ENCODE measurements around the gene SINHCAF.
"Not testable (repeated sequence)": the region's sequence is repeated elsewhere in the genome, so short reads cannot be mapped to it uniquely, and the experiment has no call there.

SINHCAF gene

DNA sequence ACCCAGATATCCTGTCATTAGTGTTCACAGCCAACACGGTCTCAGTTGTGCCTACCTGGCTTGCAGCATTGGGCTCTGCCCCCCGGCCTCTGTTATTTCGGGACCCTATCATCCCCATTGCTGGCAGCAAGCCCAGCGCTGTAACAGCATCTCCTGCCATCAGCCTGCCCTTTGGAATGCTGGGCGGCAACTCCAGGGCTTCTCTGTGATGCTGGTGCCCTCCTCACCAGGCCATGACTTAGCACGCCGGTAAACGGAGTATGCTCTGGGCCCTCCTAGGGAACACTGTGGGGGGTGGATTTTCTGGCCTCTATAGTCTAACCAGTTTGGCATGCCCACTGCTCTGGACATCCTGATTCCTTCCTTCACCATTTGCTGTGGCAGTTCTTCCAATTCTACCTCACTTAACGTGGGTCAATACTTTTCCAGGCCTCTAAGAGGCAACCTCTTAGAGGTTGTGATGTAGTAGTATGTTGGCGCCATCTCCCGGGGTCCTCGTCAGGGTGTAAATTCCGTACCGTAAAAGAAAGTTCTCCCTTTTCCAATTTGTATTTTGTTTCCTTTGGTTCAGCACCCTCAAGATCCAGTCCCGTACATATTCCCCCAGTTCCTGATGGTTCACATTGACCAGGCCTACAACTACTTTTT lies 80.0 kb downstream of the SINHCAF start:
- Histone ChIP-seq H3K27ac (ENCODE audit: low read depth, low read length) (no peak overlapping the region), H3K9ac (ENCODE audit: low read length) (no peak overlapping the region), H3K36me3 (ENCODE audit: control insufficient read depth, insufficient read depth, low read length) (no peaks in the 10 kb centered on the region), H3K4me1 (ENCODE audit: control insufficient read depth, insufficient read depth, low read length) (no peaks in the 10 kb centered on the region), H3K27me3 (ENCODE audit: control insufficient read depth, insufficient read depth, low read length) (no peaks in the 10 kb centered on the region), H3K4me3 (ENCODE audit: low read length) (no peak overlapping the region)

- not testable (repeated sequence) for H3K27me3 ChIP-seq (ENCODE audit: control insufficient read depth, insufficient read depth, low read length); H3K4me3 ChIP-seq (ENCODE audit: low read length); H3K27ac ChIP-seq (ENCODE audit: low read depth, low read length); H3K36me3 ChIP-seq (ENCODE audit: control insufficient read depth, insufficient read depth, low read length); H3K4me1 ChIP-seq (ENCODE audit: control insufficient read depth, insufficient read depth, low read length); H3K9ac ChIP-seq (ENCODE audit: low read length)
Observed at GRCh38 chr12:31242418-31242817, 83.5 kb downstream of the SINHCAF start.

GRCh38 chr12:31238764-31239387 lies 87.1 kb downstream of the SINHCAF start:
- no peaks in the 10 kb centered on the region for H3K27me3 ChIP-seq (ENCODE audit: control insufficient read depth, insufficient read depth, low read length)
- no peak overlapping the region for H3K9ac ChIP-seq (ENCODE audit: low read length)
- H3K4me1 ChIP-seq (ENCODE audit: control insufficient read depth, insufficient read depth, low read length), result no peaks in the 10 kb centered on the region
- no peaks in the 10 kb centered on the region for H3K36me3 ChIP-seq (ENCODE audit: control insufficient read depth, insufficient read depth, low read length)
- no peak overlapping the region for H3K4me3 ChIP-seq (ENCODE audit: low read length)
- H3K27ac ChIP-seq (ENCODE audit: low read depth, low read length), result no peak overlapping the region

DNA sequence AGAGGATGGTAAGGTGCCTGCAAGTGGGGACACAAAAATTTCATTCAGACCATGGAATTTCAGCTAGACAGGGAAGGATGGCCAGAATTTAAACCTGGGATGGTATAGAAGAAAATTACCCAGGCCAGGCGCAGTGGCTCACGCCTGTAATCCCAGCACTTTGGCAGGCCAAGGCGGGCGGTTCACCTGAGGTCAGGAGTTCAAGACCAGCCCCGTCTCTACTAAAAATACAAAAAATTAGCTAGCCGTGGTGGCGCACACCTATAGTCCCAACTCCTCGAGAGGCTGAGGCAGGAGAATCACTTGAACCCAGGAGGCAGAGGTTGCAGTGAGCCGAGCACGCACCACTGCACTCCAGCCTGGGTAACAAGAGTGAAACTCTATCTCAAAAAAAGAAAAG lies 87.6 kb downstream of the SINHCAF start:
- H3K36me3 ChIP-seq (ENCODE audit: control insufficient read depth, insufficient read depth, low read length); H3K4me3 ChIP-seq (ENCODE audit: low read length); H3K27me3 ChIP-seq (ENCODE audit: control insufficient read depth, insufficient read depth, low read length); H3K27ac ChIP-seq (ENCODE audit: low read depth, low read length); H3K9ac ChIP-seq (ENCODE audit: low read length); H3K4me1 ChIP-seq (ENCODE audit: control insufficient read depth, insufficient read depth, low read length): not testable (repeated sequence)

DNA sequence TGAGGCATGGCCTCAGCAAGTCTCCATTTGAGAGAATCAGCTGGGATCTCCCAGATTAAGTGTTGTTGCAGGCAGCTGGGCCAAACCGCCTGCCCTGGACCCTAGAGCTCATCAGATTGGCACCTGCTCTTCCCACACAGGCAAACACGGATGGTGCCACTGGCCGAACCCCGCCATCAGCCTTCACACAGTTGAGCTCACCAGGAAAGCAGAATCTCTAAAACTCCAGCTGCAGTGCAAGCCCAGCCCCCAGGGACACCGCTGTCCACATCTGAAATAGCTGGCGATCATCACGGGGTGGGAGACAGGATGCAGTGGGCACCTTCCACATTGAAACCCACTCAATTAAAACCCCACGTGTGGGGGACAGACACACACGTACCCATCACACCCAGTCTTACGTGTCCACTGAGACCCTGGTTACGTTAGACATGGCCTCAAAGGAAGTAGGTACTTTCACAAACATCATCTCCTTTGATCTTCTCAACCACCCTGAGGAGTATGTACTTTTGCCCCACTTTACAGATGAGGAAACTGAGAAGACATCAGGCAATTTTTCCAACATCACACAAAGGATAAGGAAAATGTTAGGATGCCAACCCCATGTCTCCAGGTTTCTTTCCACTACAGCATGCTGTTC lies 88.8 kb downstream of the SINHCAF start:
- no peak overlapping the region for H3K4me3 ChIP-seq (ENCODE audit: low read length)
- H3K27me3 ChIP-seq (ENCODE audit: control insufficient read depth, insufficient read depth, low read length), result no peaks in the 10 kb centered on the region
- no peak overlapping the region for H3K27ac ChIP-seq (ENCODE audit: low read depth, low read length)

GRCh38 chr12:31235868-31236395 lies 90.0 kb downstream of the SINHCAF start:
- H3K4me3 ChIP-seq (ENCODE audit: low read length), result no peak overlapping the region
- no peaks in the 10 kb centered on the region for H3K36me3 ChIP-seq (ENCODE audit: control insufficient read depth, insufficient read depth, low read length)
- H3K27me3 ChIP-seq (ENCODE audit: control insufficient read depth, insufficient read depth, low read length), result no peaks in the 10 kb centered on the region
- H3K4me1 ChIP-seq (ENCODE audit: control insufficient read depth, insufficient read depth, low read length), result no peaks in the 10 kb centered on the region
- no peak overlapping the region for H3K27ac ChIP-seq (ENCODE audit: low read depth, low read length)
- no peak overlapping the region for H3K9ac ChIP-seq (ENCODE audit: low read length)

More for the DNA sequence above, 88.8 kb downstream of the SINHCAF start:
- no peaks in the 10 kb centered on the region for H3K4me1 ChIP-seq (ENCODE audit: control insufficient read depth, insufficient read depth, low read length)
- no peaks in the 10 kb centered on the region for H3K36me3 ChIP-seq (ENCODE audit: control insufficient read depth, insufficient read depth, low read length)
- H3K9ac ChIP-seq (ENCODE audit: low read length), result no peak overlapping the region

DNA sequence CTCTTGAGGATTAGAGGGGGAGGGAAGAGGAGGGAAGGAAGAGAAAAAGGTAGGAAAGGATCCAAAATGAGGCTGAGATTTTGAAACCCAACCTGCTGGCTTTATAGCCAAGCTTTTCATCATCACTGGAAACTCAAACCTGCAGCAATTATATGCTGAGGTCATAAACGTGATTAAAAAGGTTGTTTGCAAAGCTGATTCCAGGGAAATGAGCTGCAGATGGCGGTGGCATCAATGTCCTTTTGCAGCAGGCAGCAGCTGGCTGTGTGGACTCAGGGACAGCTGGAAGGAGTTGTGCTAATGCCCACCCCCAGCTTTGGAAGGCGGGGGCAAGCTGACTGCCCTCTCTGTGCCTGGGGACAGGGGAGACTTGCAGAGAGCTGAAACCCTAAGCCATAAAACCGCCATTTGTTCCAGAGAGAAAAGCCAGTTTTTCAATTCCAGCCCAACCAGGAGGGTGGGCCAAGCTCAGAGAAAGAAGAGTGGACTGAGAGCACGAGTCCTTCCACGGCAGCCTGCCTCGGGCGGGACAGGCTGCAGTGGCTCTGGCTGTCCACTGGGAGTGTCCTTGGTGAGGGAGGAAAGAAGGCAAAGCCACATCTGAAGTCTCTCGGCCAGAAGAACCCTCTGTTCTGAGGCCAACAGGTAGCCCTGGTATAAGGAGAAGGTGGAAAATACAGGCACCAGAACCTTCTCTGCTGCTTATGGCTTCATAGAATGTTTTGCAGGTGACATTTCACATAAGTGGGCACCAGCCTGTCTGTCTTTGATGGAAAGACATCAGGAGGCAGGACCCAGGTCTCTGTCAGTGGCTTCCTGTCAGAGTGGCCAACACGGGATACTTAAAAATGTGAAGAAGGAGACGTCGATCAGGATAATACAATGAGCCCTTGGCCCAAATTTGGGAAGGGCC lies 90.7 kb downstream of the SINHCAF start:
- H3K36me3 ChIP-seq (ENCODE audit: control insufficient read depth, insufficient read depth, low read length), result no peaks in the 10 kb centered on the region
- no peaks in the 10 kb centered on the region for H3K27me3 ChIP-seq (ENCODE audit: control insufficient read depth, insufficient read depth, low read length)
- no peaks in the 10 kb centered on the region for H3K4me1 ChIP-seq (ENCODE audit: control insufficient read depth, insufficient read depth, low read length)
- H3K27ac ChIP-seq (ENCODE audit: low read depth, low read length), result no peak overlapping the region
- H3K9ac ChIP-seq (ENCODE audit: low read length), result peak overlapping the region; percentile 5
- H3K4me3 ChIP-seq (ENCODE audit: low read length), result no peak overlapping the region

- no peak overlapping the region for H3K9ac ChIP-seq (ENCODE audit: low read length)
- no peaks in the 10 kb centered on the region for H3K36me3 ChIP-seq (ENCODE audit: control insufficient read depth, insufficient read depth, low read length)
- H3K27ac ChIP-seq (ENCODE audit: low read depth, low read length), result no peak overlapping the region
- no peaks in the 10 kb centered on the region for H3K27me3 ChIP-seq (ENCODE audit: control insufficient read depth, insufficient read depth, low read length)
- no peaks in the 10 kb centered on the region for H3K4me1 ChIP-seq (ENCODE audit: control insufficient read depth, insufficient read depth, low read length)
- no peak overlapping the region for H3K4me3 ChIP-seq (ENCODE audit: low read length)
Observed at GRCh38 chr12:31234053-31234840, 91.7 kb downstream of the SINHCAF start.

GRCh38 chr12:31233061-31233730 lies 92.8 kb downstream of the SINHCAF start:
- Histone ChIP-seq H3K4me1 (ENCODE audit: control insufficient read depth, insufficient read depth, low read length) (no peaks in the 10 kb centered on the region), H3K9ac (ENCODE audit: low read length) (no peak overlapping the region), H3K4me3 (ENCODE audit: low read length) (no peak overlapping the region), H3K27me3 (ENCODE audit: control insufficient read depth, insufficient read depth, low read length) (no peaks in the 10 kb centered on the region), H3K27ac (ENCODE audit: low read depth, low read length) (no peak overlapping the region), H3K36me3 (ENCODE audit: control insufficient read depth, insufficient read depth, low read length) (no peaks in the 10 kb centered on the region)

- Histone ChIP-seq H3K4me1 (ENCODE audit: control insufficient read depth, insufficient read depth, low read length) (no peaks in the 10 kb centered on the region), H3K27me3 (ENCODE audit: control insufficient read depth, insufficient read depth, low read length) (no peaks in the 10 kb centered on the region), H3K36me3 (ENCODE audit: control insufficient read depth, insufficient read depth, low read length) (no peaks in the 10 kb centered on the region), H3K9ac (ENCODE audit: low read length) (no peak overlapping the region), H3K4me3 (ENCODE audit: low read length) (no peak overlapping the region), H3K27ac (ENCODE audit: low read depth, low read length) (no peak overlapping the region)
Observed at GRCh38 chr12:31232361-31232965, 93.5 kb downstream of the SINHCAF start.
